DOHH2 (cell line): ENCODE data around the gene AKAP13.
A peak's percentile ranks its signal among the peaks of the same experiment; 100 is the strongest.

Source experiments
- H3F3A ChIP-seq: fragments of 200-600 bp; sonication (generic), shearing (Covaris generic); 2 replicates; pipeline ENCODE4 v1.6.0; 2016; ENCODE audit warnings: antibody characterized with exemption, mild to moderate bottlenecking; ENCODE audit not compliant: control insufficient read depth, insufficient read depth
- H3K27ac ChIP-seq: fragments of 200-600 bp; sonication (generic); 2 replicates; pipeline ENCODE4 v1.5.1; 2014; ENCODE audit warnings: low read depth, mild to moderate bottlenecking, low read length, moderate library complexity
- H3K27me3 ChIP-seq: fragments of 200-600 bp; sonication (generic); 2 replicates; pipeline ENCODE4 v1.6.1; 2014; ENCODE audit warnings: mild to moderate bottlenecking, low read length, mixed read lengths; ENCODE audit not compliant: control insufficient read depth
- H3K36me3 ChIP-seq: fragments of 200-600 bp; sonication (generic); 2 replicates; pipeline ENCODE4 v1.6.1; 2014; ENCODE audit warnings: mild to moderate bottlenecking, low read length, moderate library complexity, mixed read lengths; ENCODE audit not compliant: control insufficient read depth
- H3K4me1 ChIP-seq: fragments of 200-600 bp; sonication (generic); 2 replicates; pipeline ENCODE4 v1.6.1; 2014; ENCODE audit warnings: mild to moderate bottlenecking, low read length, mixed read lengths; ENCODE audit not compliant: control insufficient read depth
- H3K4me2 ChIP-seq: fragments of 200-600 bp; sonication (generic); 2 replicates; pipeline ENCODE4 v1.6.0; 2014; ENCODE audit warnings: mild to moderate bottlenecking, low read length, moderate library complexity
- H3K4me3 ChIP-seq: fragments of 200-600 bp; sonication (generic); 2 replicates; pipeline ENCODE4 v1.5.1; 2014; ENCODE audit warnings: mild to moderate bottlenecking, low read length, mixed read lengths
- H3K79me2 ChIP-seq: fragments of 200-600 bp; sonication (generic); 2 replicates; pipeline ENCODE4 v1.6.1; 2014; ENCODE audit warnings: mild to moderate bottlenecking, low read length, mixed read lengths; ENCODE audit not compliant: control insufficient read depth
- H3K9me2 ChIP-seq: fragments of 200-600 bp; sonication (generic); replicated peaks from 2 replicates; pipeline ENCODE4 v1.6.1; 2014; ENCODE audit warnings: mild to moderate bottlenecking, low read length, mixed read lengths; ENCODE audit not compliant: control insufficient read depth
- H3K9me3 ChIP-seq: fragments of 200-600 bp; sonication (generic); 2 replicates; pipeline ENCODE4 v1.6.1; 2014; ENCODE audit warnings: antibody characterized with exemption, low read length, mixed read lengths; ENCODE audit not compliant: control insufficient read depth, insufficient read depth
- H4K20me1 ChIP-seq: fragments of 200-600 bp; sonication (generic); 2 replicates; pipeline ENCODE4 v1.6.0; 2014; ENCODE audit warnings: low read depth, mild to moderate bottlenecking, antibody characterized with exemption, low read length, moderate library complexity; ENCODE audit not compliant: control insufficient read depth, insufficient read depth
- CTCF ChIP-seq: fragments of 200-600 bp; sonication (generic); IDR thresholded peaks from one replicate; pipeline ENCODE4 v1.5.1; 2014; ENCODE audit warnings: antibody characterized with exemption, mild to moderate bottlenecking, low read depth, low read length; ENCODE audit not compliant: poor library complexity, severe bottlenecking
- EZH2phosphoT487 ChIP-seq: fragments of 200-600 bp; sonication (generic); IDR thresholded peaks from 2 replicates; pipeline ENCODE4 v1.6.1; 2017; ENCODE audit warnings: borderline replicate concordance, mild to moderate bottlenecking, antibody characterized with exemption, low read length, moderate library complexity, mixed read lengths

AKAP13 gene

GRCh38 chr15:85690561-85691231 is 310.3 kb downstream of the AKAP13 start:
- no peaks in the 10 kb centered on the region for H4K20me1 ChIP-seq

GRCh38 chr15:85691350-85692240 is 311.2 kb downstream of the AKAP13 start:
- Histone ChIP-seq H3F3A (peaks cover 48% of the 10 kb centered on the region), H3K79me2 (peaks cover 67% of the 10 kb centered on the region), H3K4me3 (peak overlapping the region; percentile 80), H4K20me1 (no peaks in the 10 kb centered on the region), H3K9me2 (no peaks in the 10 kb centered on the region), H3K4me1 (peaks cover 77% of the 10 kb centered on the region), H3K36me3 (peaks cover 77% of the 10 kb centered on the region), H3K27me3 (no peaks in the 10 kb centered on the region), H3K9me3 (no peaks in the 10 kb centered on the region), H3K4me2 (peak overlapping the region; percentile 66), H3K27ac (peak overlapping the region; percentile 93)
- no peak for TF ChIP-seq EZH2phosphoT487
- no peak for TF ChIP-seq CTCF

More at GRCh38 chr15:85690561-85691231, 310.3 kb downstream of the AKAP13 start:
- Histone ChIP-seq H3F3A (peaks cover 51% of the 10 kb centered on the region), H3K4me2 (peak overlapping the region; percentile 66), H3K9me3 (no peaks in the 10 kb centered on the region), H3K4me3 (peak overlapping the region; percentile 80), H3K79me2 (peaks cover 59% of the 10 kb centered on the region), H3K27me3 (no peaks in the 10 kb centered on the region), H3K27ac (peak overlapping the region; percentile 93), H3K36me3 (peaks cover 73% of the 10 kb centered on the region), H3K4me1 (peaks cover 83% of the 10 kb centered on the region), H3K9me2 (no peaks in the 10 kb centered on the region)
- no peak for TF ChIP-seq CTCF
- TF ChIP-seq EZH2phosphoT487: no peak

- Histone ChIP-seq H3K4me2 (peak overlapping the region; percentile 66), H3F3A (peaks cover 41% of the 10 kb centered on the region), H3K27ac (peak overlapping the region; percentile 93), H3K9me3 (no peaks in the 10 kb centered on the region), H3K9me2 (no peaks in the 10 kb centered on the region), H3K4me3 (peak overlapping the region; percentile 80), H4K20me1 (no peaks in the 10 kb centered on the region), H3K79me2 (peaks cover 74% of the 10 kb centered on the region), H3K4me1 (peaks cover 73% of the 10 kb centered on the region), H3K36me3 (peaks cover 79% of the 10 kb centered on the region), H3K27me3 (no peaks in the 10 kb centered on the region)
- no peak for TF ChIP-seq CTCF
- TF ChIP-seq EZH2phosphoT487: no peak
Measured at GRCh38 chr15:85692321-85692720, 311.9 kb downstream of the AKAP13 start.
